ENCODE data around the gene RPL31.
"Not testable (repeated sequence)": the region's sequence is repeated elsewhere in the genome, so short reads cannot be mapped to it uniquely, and the experiment has no call there.

RPL31 gene

GRCh38 chr2:101032084-101032776, 30.1 kb downstream of the RPL31 start:
- no peak for DNase-seq

- no peak for DNase-seq
Measured at GRCh38 chr2:101036562-101036961, 34.5 kb downstream of the RPL31 start.

- no peak for DNase-seq
Measured at GRCh38 chr2:101037161-101037755, 35.2 kb downstream of the RPL31 start.

- DNase-seq: no peak
Measured at GRCh38 chr2:101038455-101039255, 36.6 kb downstream of the RPL31 start.

- no peak for DNase-seq
Measured at GRCh38 chr2:101040072-101040471, 38.0 kb downstream of the RPL31 start.

GRCh38 chr2:101040761-101041160, 38.7 kb downstream of the RPL31 start:
- DNase-seq: no peak

GRCh38 chr2:101041413-101041812, 39.3 kb downstream of the RPL31 start:
- DNase-seq: no peak

GRCh38 chr2:101045330-101045729, 43.2 kb downstream of the RPL31 start:
- no peak for DNase-seq

- no peak for DNase-seq
Measured at GRCh38 chr2:101047075-101047766, 45.1 kb downstream of the RPL31 start.

- no peak for DNase-seq
Measured at GRCh38 chr2:101047774-101048173, 45.7 kb downstream of the RPL31 start.

GRCh38 chr2:101048756-101049155, 46.7 kb downstream of the RPL31 start:
- DNase-seq: no peak

GRCh38 chr2:101050886-101051285, 48.8 kb downstream of the RPL31 start:
- not testable (repeated sequence) for DNase-seq

GRCh38 chr2:101052147-101052546, 50.1 kb downstream of the RPL31 start:
- DNase-seq: no peak

- DNase-seq: no peak
Measured at GRCh38 chr2:101053117-101053516, 51.0 kb downstream of the RPL31 start.
